Activated T-cell treated with anti-CD3 and anti-CD28 coated beads, Interleukin-2, amount 50 U/mL, for 24 hours (primary cell): ENCODE measurements around the gene TSR3.

Experiments used
- DNase-seq: peaks from one replicate; pipeline ENCODE4 v3.0.0-alpha.2; 2020
- H3K27ac Mint-ChIP-seq: 2 replicates; pipeline ENCODE4 v1.8.0; 2020; ENCODE audit warnings: mild to moderate bottlenecking, mixed read lengths
- H3K27me3 Mint-ChIP-seq: 2 replicates; pipeline ENCODE4 v1.8.0; 2020; ENCODE audit warnings: mixed read lengths
- H3K36me3 Mint-ChIP-seq: 2 replicates; pipeline ENCODE4 v1.8.0; 2020; ENCODE audit warnings: low read depth, mixed read lengths
- H3K4me1 Mint-ChIP-seq: 2 replicates; pipeline ENCODE4 v1.8.0; 2020; ENCODE audit warnings: low read depth, mixed read lengths
- H3K4me3 Mint-ChIP-seq: 2 replicates; pipeline ENCODE4 v1.8.0; 2020; ENCODE audit warnings: mild to moderate bottlenecking, moderate library complexity, mixed read lengths
- H3K9me3 Mint-ChIP-seq: 2 replicates; pipeline ENCODE4 v1.8.0; 2020; ENCODE audit warnings: mixed read lengths

Gene TSR3

GRCh38 chr16:1383556-1383955 is 31.9 kb upstream of the TSR3 start:
- Mint-ChIP-seq H3K36me3 (peaks cover 20% of the 10 kb centered on the region), H3K9me3 (no peaks in the 10 kb centered on the region), H3K4me3 (no peak overlapping the region), H3K27me3 (no peaks in the 10 kb centered on the region), H3K4me1 (peaks cover 9% of the 10 kb centered on the region), H3K27ac (no peak overlapping the region)
- DNase-seq: no peak

GRCh38 chr16:1381612-1382406 is 30.1 kb upstream of the TSR3 start:
- H3K4me3 Mint-ChIP-seq: no peak overlapping the region
- DNase-seq: no peak
- H3K4me1 Mint-ChIP-seq: peaks cover 20% of the 10 kb centered on the region
- no peaks in the 10 kb centered on the region for H3K27me3 Mint-ChIP-seq
- peaks cover 29% of the 10 kb centered on the region for H3K36me3 Mint-ChIP-seq
- no peak overlapping the region for H3K27ac Mint-ChIP-seq
- no peaks in the 10 kb centered on the region for H3K9me3 Mint-ChIP-seq

GRCh38 chr16:1380195-1380594 is 28.5 kb upstream of the TSR3 start:
- Mint-ChIP-seq H3K4me3 (peak overlapping the region; percentile 76), H3K27me3 (no peaks in the 10 kb centered on the region), H3K4me1 (peaks cover 20% of the 10 kb centered on the region), H3K36me3 (peaks cover 34% of the 10 kb centered on the region), H3K9me3 (no peaks in the 10 kb centered on the region), H3K27ac (peak overlapping the region; percentile 85)
- no peak for DNase-seq

- peaks cover 20% of the 10 kb centered on the region for H3K4me1 Mint-ChIP-seq
- peak; percentile 88 for DNase-seq
- peaks cover 30% of the 10 kb centered on the region for H3K36me3 Mint-ChIP-seq
- peak overlapping the region; percentile 97 for H3K27ac Mint-ChIP-seq
- no peaks in the 10 kb centered on the region for H3K9me3 Mint-ChIP-seq
- H3K27me3 Mint-ChIP-seq: no peaks in the 10 kb centered on the region
- H3K4me3 Mint-ChIP-seq: peak overlapping the region; percentile 89
These were observed 27.8 kb upstream of the TSR3 start for GRCh38 chr16:1379304-1380076.

- H3K36me3 Mint-ChIP-seq: peaks cover 30% of the 10 kb centered on the region
- no peaks in the 10 kb centered on the region for H3K9me3 Mint-ChIP-seq
- H3K27ac Mint-ChIP-seq: peak overlapping the region; percentile 97
- peak overlapping the region; percentile 89 for H3K4me3 Mint-ChIP-seq
- H3K4me1 Mint-ChIP-seq: peaks cover 20% of the 10 kb centered on the region
- no peaks in the 10 kb centered on the region for H3K27me3 Mint-ChIP-seq
- peak; percentile 84 for DNase-seq
These were observed 27.2 kb upstream of the TSR3 start for GRCh38 chr16:1378804-1379303.

- Mint-ChIP-seq H3K27me3 (no peaks in the 10 kb centered on the region), H3K9me3 (no peaks in the 10 kb centered on the region), H3K4me3 (peak overlapping the region; percentile 89), H3K36me3 (peaks cover 30% of the 10 kb centered on the region), H3K4me1 (peaks cover 20% of the 10 kb centered on the region), H3K27ac (peak overlapping the region; percentile 97)
- DNase-seq: no peak
These were observed 26.6 kb upstream of the TSR3 start for GRCh38 chr16:1378087-1378803.

- Mint-ChIP-seq H3K4me1 (peaks cover 20% of the 10 kb centered on the region), H3K9me3 (no peaks in the 10 kb centered on the region), H3K27me3 (no peaks in the 10 kb centered on the region), H3K4me3 (peak overlapping the region; percentile 89), H3K27ac (peak overlapping the region; percentile 97), H3K36me3 (peaks cover 30% of the 10 kb centered on the region)
- DNase-seq: no peak
These were observed 25.8 kb upstream of the TSR3 start for GRCh38 chr16:1377406-1378010.

- H3K27me3 Mint-ChIP-seq: no peaks in the 10 kb centered on the region
- H3K27ac Mint-ChIP-seq: peak overlapping the region; percentile 61
- H3K9me3 Mint-ChIP-seq: no peaks in the 10 kb centered on the region
- H3K4me3 Mint-ChIP-seq: no peak overlapping the region
- no peak for DNase-seq
- peaks cover 30% of the 10 kb centered on the region for H3K36me3 Mint-ChIP-seq
- peaks cover 20% of the 10 kb centered on the region for H3K4me1 Mint-ChIP-seq
These were observed 24.2 kb upstream of the TSR3 start for GRCh38 chr16:1375741-1376410.

- Mint-ChIP-seq H3K27ac (no peak overlapping the region), H3K4me3 (no peak overlapping the region), H3K36me3 (peaks cover 34% of the 10 kb centered on the region), H3K27me3 (no peaks in the 10 kb centered on the region), H3K9me3 (no peaks in the 10 kb centered on the region), H3K4me1 (peaks cover 19% of the 10 kb centered on the region)
- no peak for DNase-seq
These were observed 23.6 kb upstream of the TSR3 start for GRCh38 chr16:1375298-1375640.

GRCh38 chr16:1374418-1375297 is 23.0 kb upstream of the TSR3 start:
- no peak for DNase-seq
- Mint-ChIP-seq H3K36me3 (peaks cover 40% of the 10 kb centered on the region), H3K27ac (peak overlapping the region; percentile 47), H3K4me3 (no peak overlapping the region), H3K4me1 (peaks cover 15% of the 10 kb centered on the region), H3K9me3 (no peaks in the 10 kb centered on the region), H3K27me3 (no peaks in the 10 kb centered on the region)

- Mint-ChIP-seq H3K27me3 (no peaks in the 10 kb centered on the region), H3K27ac (no peak overlapping the region), H3K4me1 (no peaks in the 10 kb centered on the region), H3K36me3 (peaks cover 36% of the 10 kb centered on the region), H3K4me3 (no peak overlapping the region), H3K9me3 (no peaks in the 10 kb centered on the region)
- no peak for DNase-seq
These were observed 20.7 kb upstream of the TSR3 start for GRCh38 chr16:1372292-1372950.

- no peaks in the 10 kb centered on the region for H3K4me1 Mint-ChIP-seq
- H3K27me3 Mint-ChIP-seq: no peaks in the 10 kb centered on the region
- no peak for DNase-seq
- H3K4me3 Mint-ChIP-seq: no peak overlapping the region
- no peak overlapping the region for H3K27ac Mint-ChIP-seq
- peaks cover 37% of the 10 kb centered on the region for H3K36me3 Mint-ChIP-seq
- no peaks in the 10 kb centered on the region for H3K9me3 Mint-ChIP-seq
These were observed 19.6 kb upstream of the TSR3 start for GRCh38 chr16:1371054-1371978.
